Left lung (tissue), 10 donors: ENCODE measurements around the gene EMD. TPM values are rescaled to one million over a fixed set of nuclear protein-coding genes. Genes with fewer than 3 reads are reported as not detected.

Experiments used
- ATAC-seq: fragments of 200-7000 bp; cut with Tn5 transposase; one replicate; pipeline ENCODE4 v1.9.1; 2020; ENCODE audit warnings: moderate library complexity
- DNase-seq, 4 donors: peaks; one replicate each; pipeline ENCODE4 v3.0.0-alpha.2; 2013 to 2020
- H3K27ac ChIP-seq, 2 donors: fragments of 200-600 bp; sonication (generic) in 1 of 2; one replicate each; pipeline versions ENCODE4 v1.5.0 to v1.8.0; 2020 to 2021
- H3K27me3 ChIP-seq, 2 donors: fragments of 200-600 bp; sonication (generic) in 1 of 2; one replicate each; pipeline versions ENCODE4 v1.5.0 to v1.8.0; 2020 to 2021
- H3K36me3 ChIP-seq, 2 donors: fragments of 200-600 bp; sonication (generic) in 1 of 2; one replicate each; pipeline versions ENCODE4 v1.5.0 to v1.8.0; 2020 to 2021
- H3K4me1 ChIP-seq, 2 donors: fragments of 200-600 bp; one replicate each; pipeline ENCODE4 v1.8.0; 2021
- H3K4me3 ChIP-seq, 2 donors: fragments of 200-600 bp; sonication (generic) in 1 of 2; one replicate each; pipeline versions ENCODE4 v1.5.0 to v1.8.0; 2020 to 2021; ENCODE audit warnings: mild to moderate bottlenecking in 1 of 2
- H3K9me3 ChIP-seq, 2 donors: fragments of 200-600 bp; sonication (generic) in 1 of 2; one replicate each; pipeline versions ENCODE4 v1.5.0 to v1.8.0; 2020 to 2021
- intact Hi-C, 2 donors: fragments of 100-400 bp; cut with DNase I; formaldehyde crosslinking; loops; one replicate each; pipeline versions ENCODE4 v1.11.2 to v1.14.2; 2022
- polyA plus RNA-seq, 6 donors: library from polyadenylated mRNA; unstranded; fragments of 120-200 nt; gene quantifications; one replicate each; pipeline ENCODE4 v1.2.1, GENCODE V29; 2013; ENCODE audit not compliant: insufficient read length in 6 of 6
- total RNA-seq, 2 donors: library from RNA; stranded (reverse); fragmentation: NEBNext Ultra II Directional; extraction: Animal tissue kit (Norgen Biotek cat#: 25700); gene quantifications; one replicate each; pipeline ENCODE4 v1.2.1, GENCODE V29; 2021
- TF ChIP-seq, protein P1 (sequence below), 2 donors: fragments of 200-600 bp; sonication (generic) in 1 of 2; IDR thresholded peaks; one replicate each; pipeline versions ENCODE4 v1.5.0 to v1.8.0; 2021; ENCODE audit warnings: antibody characterized with exemption in 2 of 2
- donor health status: DM: no; HTN: yes; CAD: no.
- donor health status: DM: no; HTN: no; CAD: no.

The EMD gene
- total and polyA plus RNA-seq, 8 donors: 50.1 to 77.1 (median 64.1) TPM

DNA sequence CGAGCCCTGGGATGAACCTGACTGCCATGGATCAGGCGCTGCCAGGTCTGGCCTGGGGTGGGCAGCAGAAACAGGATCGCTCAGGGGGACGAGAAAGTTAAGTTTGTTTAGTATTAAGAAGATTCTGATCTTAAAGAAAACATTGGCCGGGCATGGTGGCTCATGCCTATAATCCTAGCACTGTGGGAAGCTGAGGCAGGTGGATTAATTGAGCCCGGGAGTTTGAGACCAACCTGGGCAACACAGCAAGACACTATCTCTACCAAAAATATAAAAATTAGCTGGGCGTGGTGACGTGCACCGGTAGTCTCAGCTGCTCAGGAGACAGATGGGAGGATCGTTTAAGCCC, 4.0 kb upstream of the EMD start:
- Histone ChIP-seq H3K27me3 (no peaks in the 10 kb centered on the region), H3K9me3 (no peaks in the 10 kb centered on the region), H3K36me3 (no peaks in the 10 kb centered on the region), H3K4me1 (peaks cover 0 to 44% of the 10 kb centered on the region in 2 donors), H3K4me3 (peak overlapping the region in 1 of 2 donors; percentile 72), H3K27ac (no peak overlapping the region)
- no peak for ATAC-seq
- intact Hi-C loops: no loop called here
- DNase-seq: no peak
- TF ChIP-seq, protein P1, sequence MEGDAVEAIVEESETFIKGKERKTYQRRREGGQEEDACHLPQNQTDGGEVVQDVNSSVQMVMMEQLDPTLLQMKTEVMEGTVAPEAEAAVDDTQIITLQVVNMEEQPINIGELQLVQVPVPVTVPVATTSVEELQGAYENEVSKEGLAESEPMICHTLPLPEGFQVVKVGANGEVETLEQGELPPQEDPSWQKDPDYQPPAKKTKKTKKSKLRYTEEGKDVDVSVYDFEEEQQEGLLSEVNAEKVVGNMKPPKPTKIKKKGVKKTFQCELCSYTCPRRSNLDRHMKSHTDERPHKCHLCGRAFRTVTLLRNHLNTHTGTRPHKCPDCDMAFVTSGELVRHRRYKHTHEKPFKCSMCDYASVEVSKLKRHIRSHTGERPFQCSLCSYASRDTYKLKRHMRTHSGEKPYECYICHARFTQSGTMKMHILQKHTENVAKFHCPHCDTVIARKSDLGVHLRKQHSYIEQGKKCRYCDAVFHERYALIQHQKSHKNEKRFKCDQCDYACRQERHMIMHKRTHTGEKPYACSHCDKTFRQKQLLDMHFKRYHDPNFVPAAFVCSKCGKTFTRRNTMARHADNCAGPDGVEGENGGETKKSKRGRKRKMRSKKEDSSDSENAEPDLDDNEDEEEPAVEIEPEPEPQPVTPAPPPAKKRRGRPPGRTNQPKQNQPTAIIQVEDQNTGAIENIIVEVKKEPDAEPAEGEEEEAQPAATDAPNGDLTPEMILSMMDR (IDR thresholded peaks at IDR 0.05): no peak

DNA sequence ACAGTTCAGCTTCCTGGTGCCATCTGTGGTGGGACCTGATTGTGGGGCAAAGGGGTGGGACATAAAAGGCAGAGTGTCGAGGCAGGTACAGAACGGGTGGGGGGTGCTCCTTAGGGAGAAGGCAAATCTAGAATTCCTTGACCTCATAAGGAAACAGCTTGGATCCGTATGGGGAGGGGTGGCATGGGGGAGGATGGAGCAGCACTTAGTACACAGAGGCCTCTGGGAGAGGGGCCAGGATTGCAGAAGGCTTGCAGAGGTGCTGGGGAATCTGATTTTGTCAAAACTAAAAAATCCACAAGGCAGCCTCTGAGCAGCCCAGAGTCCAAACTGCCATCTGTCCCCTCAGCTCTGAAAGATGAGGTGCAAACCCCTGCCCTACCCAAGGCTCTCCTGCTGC, 2.3 kb upstream of the EMD start:
- no peaks in the 10 kb centered on the region for H3K27me3 ChIP-seq
- no peak overlapping the region for H3K27ac ChIP-seq
- no peak for DNase-seq
- peaks cover 0 to 48% of the 10 kb centered on the region in 2 donors for H3K4me1 ChIP-seq
- H3K4me3 ChIP-seq: no peak overlapping the region
- TF ChIP-seq, protein P1 (IDR thresholded peaks at IDR 0.05): no peak
- no peaks in the 10 kb centered on the region for H3K36me3 ChIP-seq
- ATAC-seq: no peak
- intact Hi-C loops: no loop called here
- no peaks in the 10 kb centered on the region for H3K9me3 ChIP-seq

DNA sequence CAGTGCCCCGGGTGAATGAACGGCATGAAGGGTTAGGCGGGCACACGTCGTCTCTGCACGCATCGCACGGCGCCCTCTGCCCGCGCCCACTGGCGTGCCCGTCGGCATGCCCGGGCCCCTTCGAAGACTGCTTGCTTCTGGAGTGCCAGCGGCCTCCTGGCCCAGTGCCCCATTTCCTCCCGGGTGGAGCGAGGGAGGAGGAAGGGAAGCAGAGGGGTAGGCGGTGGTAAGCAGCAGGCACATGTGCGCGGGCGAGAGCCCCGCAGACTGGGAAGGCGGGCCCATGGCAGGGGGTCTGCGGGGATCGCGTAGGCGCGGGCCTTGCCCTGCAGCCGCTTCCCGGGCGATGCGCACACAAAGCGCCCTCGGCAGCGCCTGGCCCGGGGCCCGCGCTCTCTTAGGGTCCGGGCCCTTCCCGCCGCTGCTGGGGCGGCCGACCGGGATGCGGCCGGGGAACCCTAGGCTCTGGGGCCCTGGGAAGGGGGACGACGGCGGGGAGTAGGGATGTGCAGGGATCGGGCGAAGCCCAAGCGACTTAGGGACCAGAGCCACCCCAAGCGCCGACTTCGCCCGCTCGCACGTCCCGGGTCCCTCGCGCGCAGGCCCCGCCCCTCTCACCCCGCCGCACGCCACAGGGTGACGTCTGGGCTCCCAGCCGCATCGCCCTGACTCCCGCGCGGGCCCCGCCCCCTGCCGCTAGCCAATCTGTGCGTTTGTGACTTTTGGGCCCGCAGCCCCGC, 866 bp upstream of the EMD start:
- TF ChIP-seq, protein P1 (IDR thresholded peaks at IDR 0.05): no peak
- H3K36me3 ChIP-seq: no peaks in the 10 kb centered on the region
- no peaks in the 10 kb centered on the region for H3K27me3 ChIP-seq
- intact Hi-C loops: no loop called here
- no peaks in the 10 kb centered on the region for H3K9me3 ChIP-seq
- DNase-seq (peak; percentile 54 to 83 (median 68)), ATAC-seq (peak; percentile 3)
- H3K4me1 ChIP-seq: peaks cover 0 to 34% of the 10 kb centered on the region in 2 donors
- H3K4me3 ChIP-seq: peak overlapping the region; percentile 38 to 62
- H3K27ac ChIP-seq: peak overlapping the region; percentile 95 to 96

DNA sequence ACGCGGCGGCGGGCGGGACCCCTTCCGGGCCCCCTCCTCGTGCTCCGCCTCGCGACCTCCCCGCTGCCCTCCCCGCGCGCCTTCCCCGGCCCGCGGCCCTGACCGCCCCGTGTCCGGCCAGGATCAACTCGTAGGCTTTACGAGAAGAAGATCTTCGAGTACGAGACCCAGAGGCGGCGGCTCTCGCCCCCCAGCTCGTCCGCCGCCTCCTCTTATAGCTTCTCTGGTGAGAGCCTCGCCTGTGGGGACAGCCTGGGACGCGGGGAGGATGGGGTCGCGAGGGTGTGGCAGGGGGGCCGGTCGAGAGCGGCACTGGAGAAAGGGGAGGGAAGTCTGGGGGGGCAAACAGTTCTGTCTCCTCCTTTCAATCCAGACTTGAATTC, 465 bp downstream of the EMD start:
- intact Hi-C loops: no loop called here
- Histone ChIP-seq H3K27me3 (no peaks in the 10 kb centered on the region), H3K36me3 (no peaks in the 10 kb centered on the region), H3K4me3 (peak overlapping the region; percentile 56 to 62), H3K27ac (peak overlapping the region; percentile 95), H3K4me1 (peaks cover 0 to 23% of the 10 kb centered on the region in 2 donors), H3K9me3 (no peaks in the 10 kb centered on the region)
- TF ChIP-seq, protein P1 (IDR thresholded peaks at IDR 0.05): no peak
- DNase-seq (no peak), ATAC-seq (no peak)

DNA sequence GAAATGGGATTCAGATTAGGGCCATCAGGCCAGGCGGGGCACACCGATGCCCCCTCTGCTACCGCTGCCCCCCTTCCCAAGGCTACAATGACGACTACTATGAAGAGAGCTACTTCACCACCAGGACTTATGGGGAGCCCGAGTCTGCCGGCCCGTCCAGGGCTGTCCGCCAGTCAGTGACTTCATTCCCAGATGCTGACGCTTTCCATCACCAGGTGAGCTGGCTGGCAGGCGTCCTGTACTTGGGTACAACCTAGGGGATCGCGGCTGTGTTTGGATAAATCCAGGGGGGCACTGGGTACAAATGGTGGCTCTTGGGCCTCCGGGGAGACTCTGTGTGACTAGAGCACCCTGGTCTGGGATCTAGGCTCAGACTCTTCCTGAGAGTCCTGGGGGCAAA, 1.1 kb downstream of the EMD start:
- Histone ChIP-seq H3K27ac (peak overlapping the region; percentile 95), H3K9me3 (no peaks in the 10 kb centered on the region), H3K36me3 (no peaks in the 10 kb centered on the region), H3K4me3 (peak overlapping the region; percentile 56 to 62), H3K27me3 (no peaks in the 10 kb centered on the region), H3K4me1 (peaks cover 0 to 21% of the 10 kb centered on the region in 2 donors)
- ATAC-seq: no peak
- TF ChIP-seq, protein P1 (IDR thresholded peaks at IDR 0.05): no peak
- intact Hi-C loops: no loop called here
- DNase-seq: no peak
